Loucy (cell line): ENCODE data around the gene C12orf75.

Experiments used
- H2AFZ ChIP-seq: fragments of 200-600 bp; sonication (generic); 2 replicates; pipeline ENCODE4 v1.6.0; 2016; ENCODE audit warnings: antibody characterized with exemption, mild to moderate bottlenecking, low read length, moderate library complexity
- H3F3A ChIP-seq: fragments of 200-600 bp; 2 replicates; pipeline ENCODE4 v1.6.0; 2016; ENCODE audit warnings: antibody characterized with exemption, low read depth, mild to moderate bottlenecking
- H3K27me3 ChIP-seq: fragments of 200-600 bp; sonication (generic); 2 replicates; pipeline ENCODE4 v1.6.1; 2014; ENCODE audit warnings: low read length, mild to moderate bottlenecking; ENCODE audit not compliant: insufficient read depth, poor library complexity, severe bottlenecking
- H3K36me3 ChIP-seq: fragments of 200-600 bp; sonication (generic); 2 replicates; pipeline ENCODE4 v1.6.1; 2016; ENCODE audit warnings: low read length; ENCODE audit not compliant: insufficient read depth
- H3K4me1 ChIP-seq: fragments of 200-600 bp; sonication (generic); 2 replicates; pipeline ENCODE4 v1.5.1; 2014; ENCODE audit warnings: low read length, mild to moderate bottlenecking; ENCODE audit not compliant: insufficient read depth, poor library complexity, severe bottlenecking
- H3K4me2 ChIP-seq: fragments of 200-600 bp; sonication (generic); 2 replicates; pipeline ENCODE4 v1.6.0; 2014; ENCODE audit warnings: antibody characterized with exemption, low read length, low read depth, mild to moderate bottlenecking; ENCODE audit not compliant: poor library complexity, severe bottlenecking
- H3K4me3 ChIP-seq: fragments of 200-600 bp; sonication (generic); 2 replicates; pipeline ENCODE4 v1.5.1; 2014; ENCODE audit warnings: low read length, mild to moderate bottlenecking, mixed read lengths; ENCODE audit not compliant: poor library complexity, severe bottlenecking
- H3K79me2 ChIP-seq: fragments of 200-600 bp; sonication (generic); 2 replicates; pipeline ENCODE4 v1.6.1; 2014; ENCODE audit warnings: low read length; ENCODE audit not compliant: insufficient read depth
- H3K9ac ChIP-seq: fragments of 200-600 bp; sonication (generic); 2 replicates; pipeline ENCODE4 v1.6.0; 2014; ENCODE audit warnings: mild to moderate bottlenecking, low read depth, low read length, moderate library complexity; ENCODE audit not compliant: poor library complexity, severe bottlenecking
- H3K9me2 ChIP-seq: fragments of 200-600 bp; sonication (generic); replicated peaks from 2 replicates; pipeline ENCODE4 v1.6.1; 2016; ENCODE audit warnings: low read depth, low read length, mixed read lengths
- H3K9me3 ChIP-seq: fragments of 200-600 bp; sonication (generic); 2 replicates; pipeline ENCODE4 v1.6.1; 2014; ENCODE audit warnings: mild to moderate bottlenecking, antibody characterized with exemption, low read length, low read depth; ENCODE audit not compliant: insufficient read depth
- H4K20me1 ChIP-seq: fragments of 200-600 bp; sonication (generic); 2 replicates; pipeline ENCODE4 v1.6.0; 2014; ENCODE audit warnings: antibody characterized with exemption, low read length, mild to moderate bottlenecking; ENCODE audit not compliant: insufficient read depth, poor library complexity, severe bottlenecking
- CTCF ChIP-seq: fragments of 200-600 bp; sonication (generic); conservative IDR thresholded peaks from 2 replicates; pipeline ENCODE4 v1.5.1; 2014; ENCODE audit warnings: mild to moderate bottlenecking, antibody characterized with exemption, low read length
- EZH2phosphoT487 ChIP-seq: fragments of 200-600 bp; IDR thresholded peaks from 2 replicates; pipeline ENCODE4 v1.6.1; 2018; ENCODE audit warnings: antibody characterized with exemption, mild to moderate bottlenecking, moderate library complexity, borderline replicate concordance

The C12orf75 gene

GRCh38 chr12:105289114-105289904, 41.2 kb upstream of the C12orf75 start:
- H3K79me2 ChIP-seq = no peaks in the 10 kb centered on the region
- no peaks in the 10 kb centered on the region for H3F3A ChIP-seq
- TF ChIP-seq CTCF = no peak
- no peak for TF ChIP-seq EZH2phosphoT487
- no peak overlapping the region for H3K9ac ChIP-seq
- H3K9me2 ChIP-seq = no peaks in the 10 kb centered on the region
- no peaks in the 10 kb centered on the region; the same call in 1 of the 2 replicates for H3K9me3 ChIP-seq
- H3K27me3 ChIP-seq = no peaks in the 10 kb centered on the region
- H3K36me3 ChIP-seq = no peaks in the 10 kb centered on the region
- H3K4me1 ChIP-seq = no peaks in the 10 kb centered on the region
- H4K20me1 ChIP-seq = no peaks in the 10 kb centered on the region
- no peak overlapping the region for H2AFZ ChIP-seq
- H3K4me3 ChIP-seq = no peak overlapping the region
- no peak overlapping the region for H3K4me2 ChIP-seq

- H3K79me2 ChIP-seq = no peaks in the 10 kb centered on the region
- H3F3A ChIP-seq = no peaks in the 10 kb centered on the region
- H2AFZ ChIP-seq = no peak overlapping the region
- TF ChIP-seq EZH2phosphoT487 (no peak), CTCF (no peak)
- H3K4me3 ChIP-seq = no peak overlapping the region
- H4K20me1 ChIP-seq = no peaks in the 10 kb centered on the region
- no peaks in the 10 kb centered on the region for H3K27me3 ChIP-seq
- H3K9me2 ChIP-seq = no peaks in the 10 kb centered on the region
- no peaks in the 10 kb centered on the region for H3K36me3 ChIP-seq
- no peak overlapping the region for H3K4me2 ChIP-seq
- H3K4me1 ChIP-seq = no peaks in the 10 kb centered on the region
- no peak overlapping the region for H3K9ac ChIP-seq
- no peaks in the 10 kb centered on the region for H3K9me3 ChIP-seq
These were observed 39.0 kb upstream of the C12orf75 start for GRCh38 chr12:105291531-105291930.

GRCh38 chr12:105292705-105293104, 37.8 kb upstream of the C12orf75 start:
- H3K4me2 ChIP-seq = no peak overlapping the region
- no peak overlapping the region for H3K4me3 ChIP-seq
- no peaks in the 10 kb centered on the region for H3K4me1 ChIP-seq
- H3K27me3 ChIP-seq = no peaks in the 10 kb centered on the region
- H3K9me2 ChIP-seq = no peaks in the 10 kb centered on the region
- H3K9ac ChIP-seq = no peak overlapping the region
- no peaks in the 10 kb centered on the region for H3F3A ChIP-seq
- H4K20me1 ChIP-seq = no peaks in the 10 kb centered on the region
- H2AFZ ChIP-seq = no peak overlapping the region
- no peaks in the 10 kb centered on the region for H3K36me3 ChIP-seq
- TF ChIP-seq CTCF (no peak), EZH2phosphoT487 (no peak)
- H3K79me2 ChIP-seq = no peaks in the 10 kb centered on the region
- no peaks in the 10 kb centered on the region for H3K9me3 ChIP-seq
